ENCODE results near the gene EXOC7. TPM values are rescaled to one million over a fixed set of nuclear protein-coding genes. Genes with fewer than 3 reads are reported as not detected.

Gene EXOC7
- total RNA-seq, 1 experiment from 2014 or later: 114 TPM

DNA sequence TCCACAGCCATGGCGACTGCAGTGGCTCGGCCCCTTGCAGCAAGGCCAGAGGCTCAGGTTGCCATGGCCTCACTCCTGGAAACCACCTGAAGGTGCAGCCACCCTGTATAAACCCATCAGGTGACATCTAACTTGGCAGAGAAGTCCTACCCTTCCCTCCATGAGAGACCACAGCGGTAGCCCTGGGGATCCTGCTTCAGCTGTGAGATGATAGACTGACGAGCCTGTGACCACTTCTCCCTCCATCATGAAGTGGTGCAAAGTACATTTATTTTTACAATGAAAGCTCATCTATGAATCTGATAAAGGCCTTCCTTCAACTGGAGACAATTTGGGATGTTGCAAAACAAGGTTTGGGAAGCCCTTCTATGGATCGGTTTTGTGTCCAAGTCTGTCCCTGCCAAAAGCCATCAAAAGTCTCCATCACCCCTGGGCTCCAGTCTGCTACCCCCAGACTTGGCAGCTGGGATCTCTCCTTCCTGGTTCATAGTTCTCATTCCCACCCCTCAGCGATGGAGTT, 22.8 kb downstream of the EXOC7 start (continued):
- TF ChIP-seq, protein P1, sequence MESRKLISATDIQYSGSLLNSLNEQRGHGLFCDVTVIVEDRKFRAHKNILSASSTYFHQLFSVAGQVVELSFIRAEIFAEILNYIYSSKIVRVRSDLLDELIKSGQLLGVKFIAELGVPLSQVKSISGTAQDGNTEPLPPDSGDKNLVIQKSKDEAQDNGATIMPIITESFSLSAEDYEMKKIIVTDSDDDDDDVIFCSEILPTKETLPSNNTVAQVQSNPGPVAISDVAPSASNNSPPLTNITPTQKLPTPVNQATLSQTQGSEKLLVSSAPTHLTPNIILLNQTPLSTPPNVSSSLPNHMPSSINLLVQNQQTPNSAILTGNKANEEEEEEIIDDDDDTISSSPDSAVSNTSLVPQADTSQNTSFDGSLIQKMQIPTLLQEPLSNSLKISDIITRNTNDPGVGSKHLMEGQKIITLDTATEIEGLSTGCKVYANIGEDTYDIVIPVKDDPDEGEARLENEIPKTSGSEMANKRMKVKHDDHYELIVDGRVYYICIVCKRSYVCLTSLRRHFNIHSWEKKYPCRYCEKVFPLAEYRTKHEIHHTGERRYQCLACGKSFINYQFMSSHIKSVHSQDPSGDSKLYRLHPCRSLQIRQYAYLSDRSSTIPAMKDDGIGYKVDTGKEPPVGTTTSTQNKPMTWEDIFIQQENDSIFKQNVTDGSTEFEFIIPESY (IDR thresholded peaks at IDR 0.05; ENCODE audit: extremely low read depth, insufficient replicate concordance, low read length): no peak
- TF ChIP-seq SRF (IDR thresholded peaks at IDR 0.05; ENCODE audit: low read depth) (no peak), ZNF274 (IDR thresholded peaks at IDR 0.05; ENCODE audit: low read depth, low read length) (no peak), JUND (IDR thresholded peaks at IDR 0.05) (no peak), SP1 (IDR thresholded peaks at IDR 0.05; ENCODE audit: low read depth) (no peak), TCF7L2 (IDR thresholded peaks at IDR 0.05; ENCODE audit: borderline replicate concordance, extremely low read depth, insufficient read depth, insufficient read length) (no peak), FOSL1 (IDR thresholded peaks at IDR 0.05; ENCODE audit: low read depth) (no peak)

DNA sequence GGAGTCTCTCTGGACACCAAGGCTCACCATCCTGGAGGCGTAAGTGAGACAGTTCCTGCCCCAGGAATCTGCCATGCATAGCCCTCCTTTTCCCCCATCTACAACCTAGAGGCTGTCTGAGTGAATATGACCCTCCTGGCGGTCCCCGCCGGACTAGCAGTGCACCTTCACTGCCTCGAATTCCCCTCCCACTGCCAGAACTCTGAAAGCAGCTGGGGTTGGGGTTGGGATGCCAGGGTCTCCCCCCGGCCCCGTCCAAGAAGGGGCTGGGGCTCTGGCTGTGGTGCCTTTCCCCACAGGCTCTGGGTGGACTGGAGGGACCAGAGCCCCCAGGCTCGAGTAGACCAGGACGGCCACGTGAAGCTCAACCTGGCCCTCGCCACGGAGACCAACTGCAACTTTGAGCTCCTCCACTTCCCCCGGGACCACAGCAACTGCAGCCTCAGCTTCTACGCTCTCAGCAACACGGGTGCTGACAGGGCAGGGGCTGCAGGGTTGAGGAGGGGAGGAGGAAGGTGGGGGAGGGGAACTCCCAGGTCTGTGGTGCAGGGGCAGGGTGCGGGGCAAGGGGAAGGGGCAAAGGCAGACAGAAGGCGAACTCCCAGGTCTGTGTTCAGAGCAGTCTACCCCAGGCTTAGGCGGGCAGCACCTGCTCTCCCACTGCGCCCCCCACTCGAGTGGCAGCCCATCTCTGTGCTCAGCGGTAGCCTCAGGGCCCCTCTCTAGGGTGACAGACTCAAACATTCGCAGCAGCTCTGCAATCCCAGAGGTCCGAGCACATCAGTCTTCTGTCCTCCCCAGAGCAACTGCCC, 23.4 kb downstream of the EXOC7 start:
- DNase-seq (ENCODE audit: low read depth, low spot score): no peak
- Histone ChIP-seq H3K79me2 (ENCODE audit: insufficient read depth, low read length) (no peaks in the 10 kb centered on the region), H4K20me1 (ENCODE audit: insufficient read depth) (no peaks in the 10 kb centered on the region), H3K27ac (ENCODE audit: low read depth, low read length) (no peak overlapping the region), H3K4me1 (ENCODE audit: control insufficient read depth in 1 of 2, insufficient read depth in 2 of 2, low read length in 2 of 2) (no peaks in the 10 kb centered on the region), H2AFZ (ENCODE audit: low read depth, low read length, poor library complexity, severe bottlenecking) (no peak overlapping the region), H3K36me3 (ENCODE audit: control insufficient read depth in 1 of 2, insufficient read depth in 2 of 2, low read length in 2 of 2) (peaks cover 18 to 21% of the 10 kb centered on the region in 2 experiments; a peak in 3 of 4 replicates), H3K9ac (ENCODE audit: low read length) (no peak overlapping the region), H3K9me3 (ENCODE audit: control insufficient read depth in 1 of 2, insufficient read depth in 1 of 2, low read depth in 1 of 2, low read length in 2 of 2) (no peaks in the 10 kb centered on the region), H3K4me2 (ENCODE audit: low read length) (no peak overlapping the region), H3K9me2 (ENCODE audit: insufficient read depth) (no peaks in the 10 kb centered on the region), H3K27me3 (ENCODE audit: insufficient read depth, low read length) (peaks cover 8% of the 10 kb centered on the region; the same call in 1 of the 2 replicates), H3K4me3 (replicated peaks in 1 of 2; ENCODE audit: low read depth in 1 of 2, low read length in 2 of 2) (no peak overlapping the region)
- peak; percentile 18 for ATAC-seq
- BruUV-seq (replicated peaks): no TSS peak
- TF ChIP-seq POLR2AphosphoS5 (IDR thresholded peaks at IDR 0.05; ENCODE audit: low read depth, low read length) (peak; percentile 53), CEBPB (IDR thresholded peaks at IDR 0.05; ENCODE audit: low read depth) (no peak), JUND (IDR thresholded peaks at IDR 0.05) (peak; percentile 25; the same call in 1 of the 2 replicates), POLR2A (IDR thresholded peaks at IDR 0.05; ENCODE audit: borderline replicate concordance, extremely low read depth, insufficient read depth, insufficient read length) (peak; percentile 18)
- TF ChIP-seq, protein P2, sequence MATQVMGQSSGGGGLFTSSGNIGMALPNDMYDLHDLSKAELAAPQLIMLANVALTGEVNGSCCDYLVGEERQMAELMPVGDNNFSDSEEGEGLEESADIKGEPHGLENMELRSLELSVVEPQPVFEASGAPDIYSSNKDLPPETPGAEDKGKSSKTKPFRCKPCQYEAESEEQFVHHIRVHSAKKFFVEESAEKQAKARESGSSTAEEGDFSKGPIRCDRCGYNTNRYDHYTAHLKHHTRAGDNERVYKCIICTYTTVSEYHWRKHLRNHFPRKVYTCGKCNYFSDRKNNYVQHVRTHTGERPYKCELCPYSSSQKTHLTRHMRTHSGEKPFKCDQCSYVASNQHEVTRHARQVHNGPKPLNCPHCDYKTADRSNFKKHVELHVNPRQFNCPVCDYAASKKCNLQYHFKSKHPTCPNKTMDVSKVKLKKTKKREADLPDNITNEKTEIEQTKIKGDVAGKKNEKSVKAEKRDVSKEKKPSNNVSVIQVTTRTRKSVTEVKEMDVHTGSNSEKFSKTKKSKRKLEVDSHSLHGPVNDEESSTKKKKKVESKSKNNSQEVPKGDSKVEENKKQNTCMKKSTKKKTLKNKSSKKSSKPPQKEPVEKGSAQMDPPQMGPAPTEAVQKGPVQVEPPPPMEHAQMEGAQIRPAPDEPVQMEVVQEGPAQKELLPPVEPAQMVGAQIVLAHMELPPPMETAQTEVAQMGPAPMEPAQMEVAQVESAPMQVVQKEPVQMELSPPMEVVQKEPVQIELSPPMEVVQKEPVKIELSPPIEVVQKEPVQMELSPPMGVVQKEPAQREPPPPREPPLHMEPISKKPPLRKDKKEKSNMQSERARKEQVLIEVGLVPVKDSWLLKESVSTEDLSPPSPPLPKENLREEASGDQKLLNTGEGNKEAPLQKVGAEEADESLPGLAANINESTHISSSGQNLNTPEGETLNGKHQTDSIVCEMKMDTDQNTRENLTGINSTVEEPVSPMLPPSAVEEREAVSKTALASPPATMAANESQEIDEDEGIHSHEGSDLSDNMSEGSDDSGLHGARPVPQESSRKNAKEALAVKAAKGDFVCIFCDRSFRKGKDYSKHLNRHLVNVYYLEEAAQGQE (IDR thresholded peaks at IDR 0.05; ENCODE audit: low read depth): no peak
- intact Hi-C loops (cut with micrococcal nuclease): no loop called here
- POLR2A ChIA-PET: interaction anchor here (1.2 kb wide), 1 partner anchor 27 kb away, joined by 3 read pairs; no protein-coding TSS in a partner anchor
- CTCF ChIA-PET: no interaction called here
- RAD21 ChIA-PET (ENCODE audit: low non-redundant PET in 1 of 2, low total read pairs in 2 of 2, uncharacterized antibody in 2 of 2, unreplicated experiment in 2 of 2): no interaction called here
